A673 (cell line): ENCODE measurements around the gene ESPNL. TPM values are rescaled to one million over a fixed set of nuclear protein-coding genes. Genes with fewer than 3 reads are reported as not detected.

Experiments used
- BruUV-seq: library from RNA; stranded (reverse); fragments of 400-500 nt; replicated peaks from 2 replicates; lab custom pipeline; 2021; lab: Mats Ljungman, UMichigan
- CTCF ChIA-PET: fragments of 300-600 bp; sonication (Branson Sonifier 250); formaldehyde crosslinking; loops from one replicate; lab custom pipeline; 2022; ENCODE audit warnings: antibody characterized with exemption; lab: Charles Lee
- POLR2A ChIA-PET: fragments of 300-600 bp; sonication (Branson Sonifier 250); formaldehyde crosslinking; loops from one replicate; lab custom pipeline; 2022; ENCODE audit warnings: antibody characterized with exemption; ENCODE audit not compliant: low non-redundant PET; lab: Charles Lee
- DNase-seq: peaks from one replicate; pipeline ENCODE4 v3.0.0-alpha.2; 2015; ENCODE audit warnings: low spot score
- H3K27ac ChIP-seq: fragments of 200-600 bp; sonication (generic); 2 replicates; pipeline ENCODE4 v1.5.1; 2016; ENCODE audit warnings: mixed run types, low read depth, mild to moderate bottlenecking, mixed read lengths, antibody characterized with exemption, low read length; ENCODE audit not compliant: poor library complexity, severe bottlenecking
- H3K27me3 ChIP-seq: fragments of 200-600 bp; sonication (generic); replicated peaks from 2 replicates; pipeline ENCODE4 v1.6.1; 2017; ENCODE audit warnings: mixed run types, low read depth, mild to moderate bottlenecking, mixed read lengths, antibody characterized with exemption, low read length; ENCODE audit not compliant: insufficient read depth, poor library complexity
- H3K36me3 ChIP-seq: fragments of 200-600 bp; sonication (generic); 2 replicates; pipeline ENCODE4 v1.6.1; 2016; ENCODE audit warnings: mixed run types, mild to moderate bottlenecking, mixed read lengths, antibody characterized with exemption, low read length; ENCODE audit not compliant: insufficient read depth, poor library complexity, severe bottlenecking
- H3K4me1 ChIP-seq: fragments of 200-600 bp; sonication (generic); 2 replicates; pipeline ENCODE4 v1.6.1; 2017; ENCODE audit warnings: mixed run types, mild to moderate bottlenecking, mixed read lengths, antibody characterized with exemption, low read length; ENCODE audit not compliant: insufficient read depth, poor library complexity, severe bottlenecking
- H3K4me3 ChIP-seq: fragments of 200-600 bp; sonication (generic); 2 replicates; pipeline ENCODE4 v1.5.1; 2016; ENCODE audit warnings: low read depth, mixed run types, mild to moderate bottlenecking, mixed read lengths, low read length; ENCODE audit not compliant: poor library complexity, severe bottlenecking
- H3K9me3 ChIP-seq: fragments of 200-600 bp; sonication (generic); 2 replicates; pipeline ENCODE4 v1.6.1; 2016; ENCODE audit warnings: mixed run types, low read depth, mild to moderate bottlenecking, mixed read lengths, antibody characterized with exemption, low read length; ENCODE audit not compliant: poor library complexity, severe bottlenecking
- EZH2 ChIP-seq: fragments of 200-600 bp; sonication (generic); IDR thresholded peaks from 2 replicates; pipeline ENCODE4 v1.6.1; 2017; ENCODE audit warnings: borderline replicate concordance, low read depth, mild to moderate bottlenecking, mixed read lengths, antibody characterized with exemption, low read length; ENCODE audit not compliant: poor library complexity, severe bottlenecking
- intact Hi-C: fragments of 100-400 bp; cut with micrococcal nuclease; formaldehyde crosslinking; loops from one replicate; pipeline ENCODE4 v1.10.0; 2022; ENCODE audit not compliant: unreplicated experiment
- total RNA-seq: library from RNA; stranded (reverse); gene quantifications from 2 replicates; pipeline ENCODE4 v1.2.3, GENCODE V29; 2021
- TF ChIP-seq, protein P1 (sequence below): fragments of 300-800, 200-600 bp; sonication (generic); conservative IDR thresholded peaks from 2 replicates; pipeline ENCODE4 v1.5.1; 2017; ENCODE audit warnings: low read depth, mild to moderate bottlenecking, antibody characterized with exemption, low read length, moderate library complexity, mixed read lengths

Gene ESPNL
- total RNA-seq, 1 experiment from 2014 or later, result 0.30 TPM

DNA sequence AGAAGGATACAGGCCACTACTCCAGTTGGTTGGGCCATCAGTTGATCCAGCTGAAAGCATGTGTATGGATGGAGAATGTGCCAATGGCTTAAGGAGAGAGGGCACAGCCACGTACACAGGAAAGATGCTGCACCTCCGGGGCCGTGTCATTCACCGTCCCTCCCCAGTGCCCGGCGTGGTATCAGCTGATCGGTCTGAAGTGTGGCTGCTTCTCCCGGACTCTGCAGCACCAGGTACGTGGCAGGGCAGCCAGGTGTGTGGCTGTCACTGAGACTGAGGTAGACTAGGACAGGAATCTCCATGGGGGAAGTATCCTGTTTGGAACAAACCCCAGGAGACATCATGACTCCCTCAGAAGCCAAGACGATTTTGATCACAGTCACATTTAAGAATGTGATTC lies 54.4 kb downstream of the ESPNL start:
- H3K27me3 ChIP-seq, result no peaks in the 10 kb centered on the region
- DNase-seq, result no peak
- H3K9me3 ChIP-seq, result no peaks in the 10 kb centered on the region
- no peaks in the 10 kb centered on the region for H3K36me3 ChIP-seq
- ChIA-PET CTCF (no interaction called here), POLR2A (no interaction called here)
- H3K27ac ChIP-seq, result no peak overlapping the region
- no TSS peak for BruUV-seq
- TF ChIP-seq EZH2, result no peak
- TF ChIP-seq, protein P1, sequence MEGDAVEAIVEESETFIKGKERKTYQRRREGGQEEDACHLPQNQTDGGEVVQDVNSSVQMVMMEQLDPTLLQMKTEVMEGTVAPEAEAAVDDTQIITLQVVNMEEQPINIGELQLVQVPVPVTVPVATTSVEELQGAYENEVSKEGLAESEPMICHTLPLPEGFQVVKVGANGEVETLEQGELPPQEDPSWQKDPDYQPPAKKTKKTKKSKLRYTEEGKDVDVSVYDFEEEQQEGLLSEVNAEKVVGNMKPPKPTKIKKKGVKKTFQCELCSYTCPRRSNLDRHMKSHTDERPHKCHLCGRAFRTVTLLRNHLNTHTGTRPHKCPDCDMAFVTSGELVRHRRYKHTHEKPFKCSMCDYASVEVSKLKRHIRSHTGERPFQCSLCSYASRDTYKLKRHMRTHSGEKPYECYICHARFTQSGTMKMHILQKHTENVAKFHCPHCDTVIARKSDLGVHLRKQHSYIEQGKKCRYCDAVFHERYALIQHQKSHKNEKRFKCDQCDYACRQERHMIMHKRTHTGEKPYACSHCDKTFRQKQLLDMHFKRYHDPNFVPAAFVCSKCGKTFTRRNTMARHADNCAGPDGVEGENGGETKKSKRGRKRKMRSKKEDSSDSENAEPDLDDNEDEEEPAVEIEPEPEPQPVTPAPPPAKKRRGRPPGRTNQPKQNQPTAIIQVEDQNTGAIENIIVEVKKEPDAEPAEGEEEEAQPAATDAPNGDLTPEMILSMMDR, result no peak
- intact Hi-C loops, result no loop called here
- no peak overlapping the region for H3K4me3 ChIP-seq
- no peaks in the 10 kb centered on the region for H3K4me1 ChIP-seq

DNA sequence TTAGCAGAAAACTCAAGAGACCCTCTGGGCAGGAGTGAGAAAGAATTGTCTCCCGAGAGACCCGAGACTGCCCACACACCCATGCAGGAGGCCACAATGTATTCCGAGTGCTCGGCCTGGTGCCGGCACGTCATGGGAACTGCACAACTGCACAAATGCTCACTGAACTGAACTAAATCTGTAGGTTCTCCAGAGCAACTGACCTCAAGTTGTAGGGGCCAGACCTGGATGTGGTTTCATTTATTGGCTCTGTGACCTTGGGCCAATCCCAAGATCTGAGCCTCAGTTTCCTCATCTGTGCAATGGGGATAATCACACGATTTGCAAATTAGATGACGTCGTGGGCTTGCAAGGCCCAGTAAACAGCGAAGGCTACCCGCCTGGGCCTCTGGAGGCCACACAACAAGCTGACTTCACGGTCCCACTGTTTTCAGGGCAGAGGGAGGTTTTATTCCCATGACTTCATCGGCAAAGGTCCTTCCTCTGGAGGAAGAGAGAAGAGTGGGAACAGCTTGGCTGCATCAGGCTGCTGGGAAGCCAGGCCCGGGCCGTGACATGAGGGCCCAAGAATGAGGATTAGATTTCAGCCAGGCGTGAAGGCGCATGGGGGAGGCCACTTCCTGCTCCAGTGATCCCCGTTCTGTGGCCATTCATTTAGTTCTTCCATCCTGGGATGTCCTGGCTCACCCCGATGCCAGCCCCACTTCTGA lies 55.1 kb downstream of the ESPNL start:
- CTCF ChIA-PET, result no interaction called here
- no peak for TF ChIP-seq EZH2
- TF ChIP-seq, protein P1, result no peak

DNA sequence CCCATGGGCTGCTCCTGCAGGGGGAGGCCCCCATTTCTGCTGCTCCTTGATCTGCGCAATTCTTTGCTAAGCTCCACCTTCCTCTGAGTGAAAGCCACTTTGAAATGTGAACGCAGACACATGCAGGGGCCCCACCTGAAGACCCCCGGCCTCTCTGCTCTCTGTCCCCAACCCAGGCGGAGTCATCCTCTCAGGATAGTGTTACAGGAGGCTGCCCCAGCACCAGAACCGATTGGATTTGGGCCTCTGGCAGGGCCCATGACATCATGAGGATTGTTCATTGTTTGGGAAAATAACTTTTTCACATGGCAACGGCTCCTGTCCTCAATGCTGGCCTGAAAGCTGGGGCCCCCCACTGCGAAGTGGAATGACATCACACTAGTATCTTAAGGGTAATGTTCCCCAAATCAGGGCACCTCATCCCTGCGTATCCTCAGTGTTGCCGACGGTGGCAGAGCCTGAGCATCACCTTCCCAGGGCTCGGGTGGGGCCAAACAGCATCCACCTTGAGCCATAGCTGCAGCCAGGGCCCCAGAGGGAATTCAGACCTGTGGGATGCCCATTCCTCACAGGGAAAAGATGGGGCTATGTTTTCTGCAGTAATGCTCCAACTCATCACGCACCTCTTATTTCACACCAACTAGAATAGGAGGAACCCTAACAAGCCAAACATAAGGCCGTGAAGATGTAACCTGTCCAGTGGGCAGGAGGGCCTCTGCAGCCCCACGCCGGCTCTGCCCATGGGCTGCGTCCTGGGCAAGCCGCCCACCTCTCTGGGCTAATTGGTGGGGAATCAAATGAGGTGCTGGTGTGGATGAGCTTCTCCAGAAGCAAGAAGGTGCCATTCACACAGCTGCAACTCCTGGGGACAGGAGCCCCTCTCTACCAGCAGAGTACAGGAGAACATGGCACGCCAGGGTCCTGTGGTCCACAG lies 55.9 kb downstream of the ESPNL start:
- CTCF ChIA-PET, result no interaction called here
- POLR2A ChIA-PET, result no interaction called here

More for the DNA sequence above, 55.1 kb downstream of the ESPNL start:
- POLR2A ChIA-PET, result no interaction called here
- intact Hi-C loops, result no loop called here
- Histone ChIP-seq H3K9me3 (no peaks in the 10 kb centered on the region), H3K27me3 (no peaks in the 10 kb centered on the region), H3K4me3 (no peak overlapping the region), H3K27ac (no peak overlapping the region), H3K4me1 (no peaks in the 10 kb centered on the region), H3K36me3 (no peaks in the 10 kb centered on the region)
- DNase-seq, result no peak
- no TSS peak for BruUV-seq

More for the DNA sequence above, 55.9 kb downstream of the ESPNL start:
- no TSS peak for BruUV-seq
- intact Hi-C loops, result no loop called here
- H3K27ac ChIP-seq, result no peak overlapping the region
- TF ChIP-seq EZH2, result no peak
- TF ChIP-seq, protein P1, result no peak
- H3K36me3 ChIP-seq, result no peaks in the 10 kb centered on the region
- no peaks in the 10 kb centered on the region for H3K9me3 ChIP-seq
- H3K27me3 ChIP-seq, result no peaks in the 10 kb centered on the region
- no peak for DNase-seq
- no peak overlapping the region for H3K4me3 ChIP-seq
- H3K4me1 ChIP-seq, result no peaks in the 10 kb centered on the region
